ENCODE measurements around the gene ENHO. TPM values are rescaled to one million over a fixed set of nuclear protein-coding genes. Genes with fewer than 3 reads are reported as not detected.
A peak's percentile ranks its signal among the peaks of the same experiment; 100 is the strongest.
"Not testable (repeated sequence)": the region's sequence is repeated elsewhere in the genome, so short reads cannot be mapped to it uniquely, and the experiment has no call there.

ENHO gene
- total RNA-seq, 2 donors from 2014 or later: not detected

GRCh38 chr9:34498553-34498952, 24.2 kb downstream of the ENHO start:
- no peak for ATAC-seq (replicated peaks)
- Mint-ChIP-seq H3K9me3 (no peaks in the 10 kb centered on the region), H3K4me1 (peaks cover 15% of the 10 kb centered on the region), H3K4me3 (no peak overlapping the region), H3K27me3 (peaks cover 12% of the 10 kb centered on the region), H3K36me3 (ENCODE audit: low read depth) (no peaks in the 10 kb centered on the region), H3K27ac (no peak overlapping the region)

- Mint-ChIP-seq H3K4me1 (peaks cover 15% of the 10 kb centered on the region), H3K9me3 (no peaks in the 10 kb centered on the region), H3K36me3 (ENCODE audit: low read depth) (no peaks in the 10 kb centered on the region), H3K27me3 (peaks cover 25% of the 10 kb centered on the region), H3K27ac (no peak overlapping the region), H3K4me3 (no peak overlapping the region)
- no peak for ATAC-seq (replicated peaks)
Measured at GRCh38 chr9:34496149-34496712, 26.6 kb downstream of the ENHO start.

GRCh38 chr9:34493972-34494535, 28.7 kb downstream of the ENHO start:
- no peak overlapping the region for H3K27ac Mint-ChIP-seq
- H3K4me1 Mint-ChIP-seq: no peaks in the 10 kb centered on the region
- H3K36me3 Mint-ChIP-seq (ENCODE audit: low read depth): no peaks in the 10 kb centered on the region
- H3K4me3 Mint-ChIP-seq: no peak overlapping the region
- H3K9me3 Mint-ChIP-seq: no peaks in the 10 kb centered on the region
- ATAC-seq (replicated peaks): no peak
- peaks cover 23% of the 10 kb centered on the region for H3K27me3 Mint-ChIP-seq

GRCh38 chr9:34492051-34492450, 30.7 kb downstream of the ENHO start:
- no peak for ATAC-seq (replicated peaks)
- Mint-ChIP-seq H3K27me3 (peaks cover 30% of the 10 kb centered on the region), H3K36me3 (ENCODE audit: low read depth) (no peaks in the 10 kb centered on the region), H3K4me3 (no peak overlapping the region), H3K9me3 (no peaks in the 10 kb centered on the region), H3K4me1 (no peaks in the 10 kb centered on the region), H3K27ac (no peak overlapping the region)

GRCh38 chr9:34491596-34491995, 31.2 kb downstream of the ENHO start:
- no peaks in the 10 kb centered on the region for H3K9me3 Mint-ChIP-seq
- no peaks in the 10 kb centered on the region for H3K36me3 Mint-ChIP-seq (ENCODE audit: low read depth)
- no peak for ATAC-seq (replicated peaks)
- no peaks in the 10 kb centered on the region for H3K4me1 Mint-ChIP-seq
- H3K27me3 Mint-ChIP-seq: peaks cover 32% of the 10 kb centered on the region
- H3K27ac Mint-ChIP-seq: no peak overlapping the region
- no peak overlapping the region for H3K4me3 Mint-ChIP-seq

- Mint-ChIP-seq H3K27ac (no peak overlapping the region), H3K36me3 (ENCODE audit: low read depth) (no peaks in the 10 kb centered on the region), H3K4me1 (no peaks in the 10 kb centered on the region), H3K27me3 (peaks cover 34% of the 10 kb centered on the region), H3K4me3 (no peak overlapping the region), H3K9me3 (no peaks in the 10 kb centered on the region)
- peak; percentile 29 for ATAC-seq (replicated peaks)
Measured at GRCh38 chr9:34490760-34491159, 32.0 kb downstream of the ENHO start.

- no peak for ATAC-seq (replicated peaks)
- Mint-ChIP-seq H3K36me3 (ENCODE audit: low read depth) (no peaks in the 10 kb centered on the region), H3K4me1 (no peaks in the 10 kb centered on the region), H3K4me3 (no peak overlapping the region), H3K27me3 (peaks cover 34% of the 10 kb centered on the region), H3K9me3 (no peaks in the 10 kb centered on the region), H3K27ac (no peak overlapping the region)
Measured at GRCh38 chr9:34490360-34490759, 32.4 kb downstream of the ENHO start.

GRCh38 chr9:34486572-34486971, 36.2 kb downstream of the ENHO start:
- no peak overlapping the region for H3K4me3 Mint-ChIP-seq
- H3K27me3 Mint-ChIP-seq: peaks cover 28% of the 10 kb centered on the region
- H3K4me1 Mint-ChIP-seq: no peaks in the 10 kb centered on the region
- ATAC-seq (replicated peaks): peak; percentile 16
- no peak overlapping the region for H3K27ac Mint-ChIP-seq
- no peaks in the 10 kb centered on the region for H3K9me3 Mint-ChIP-seq
- H3K36me3 Mint-ChIP-seq (ENCODE audit: low read depth): no peaks in the 10 kb centered on the region

- Mint-ChIP-seq H3K4me3 (no peak overlapping the region), H3K36me3 (ENCODE audit: low read depth) (no peaks in the 10 kb centered on the region)
Measured at GRCh38 chr9:34485822-34486221, 37.0 kb downstream of the ENHO start.

GRCh38 chr9:34484678-34485077, 38.1 kb downstream of the ENHO start:
- Mint-ChIP-seq H3K4me3 (no peak overlapping the region), H3K27me3 (peaks cover 25% of the 10 kb centered on the region), H3K36me3 (ENCODE audit: low read depth) (no peaks in the 10 kb centered on the region), H3K27ac (no peak overlapping the region), H3K9me3 (no peaks in the 10 kb centered on the region), H3K4me1 (no peaks in the 10 kb centered on the region)
- no peak for ATAC-seq (replicated peaks)

More at GRCh38 chr9:34485822-34486221, 37.0 kb downstream of the ENHO start:
- no peaks in the 10 kb centered on the region for H3K9me3 Mint-ChIP-seq
- peaks cover 25% of the 10 kb centered on the region for H3K27me3 Mint-ChIP-seq
- peak; percentile 52 for ATAC-seq (replicated peaks)
- H3K27ac Mint-ChIP-seq: no peak overlapping the region
- H3K4me1 Mint-ChIP-seq: no peaks in the 10 kb centered on the region

- not testable (repeated sequence) for H3K4me3 Mint-ChIP-seq; H3K4me1 Mint-ChIP-seq; H3K27ac Mint-ChIP-seq; ATAC-seq (replicated peaks); H3K9me3 Mint-ChIP-seq; H3K36me3 Mint-ChIP-seq (ENCODE audit: low read depth)
- H3K27me3 Mint-ChIP-seq: peaks cover 15% of the 10 kb centered on the region
Measured at GRCh38 chr9:34482746-34483145, 40.0 kb downstream of the ENHO start.

- not testable (repeated sequence) for H3K4me1 Mint-ChIP-seq; ATAC-seq (replicated peaks); H3K4me3 Mint-ChIP-seq; H3K36me3 Mint-ChIP-seq (ENCODE audit: low read depth); H3K9me3 Mint-ChIP-seq; H3K27ac Mint-ChIP-seq
- peaks cover 11% of the 10 kb centered on the region for H3K27me3 Mint-ChIP-seq
Measured at GRCh38 chr9:34481620-34482019, 41.2 kb downstream of the ENHO start.

GRCh38 chr9:34479431-34479866, 43.3 kb downstream of the ENHO start:
- Mint-ChIP-seq H3K27me3 (peaks cover 10% of the 10 kb centered on the region), H3K27ac (no peak overlapping the region)

GRCh38 chr9:34477541-34477940, 45.2 kb downstream of the ENHO start:
- no peaks in the 10 kb centered on the region for H3K4me1 Mint-ChIP-seq
- no peaks in the 10 kb centered on the region for H3K9me3 Mint-ChIP-seq
- H3K4me3 Mint-ChIP-seq: no peak overlapping the region
- H3K27ac Mint-ChIP-seq: no peak overlapping the region
- ATAC-seq (replicated peaks): no peak
- no peaks in the 10 kb centered on the region for H3K36me3 Mint-ChIP-seq (ENCODE audit: low read depth)
- H3K27me3 Mint-ChIP-seq: peaks cover 10% of the 10 kb centered on the region

More at GRCh38 chr9:34479431-34479866, 43.3 kb downstream of the ENHO start:
- Mint-ChIP-seq H3K4me1 (no peaks in the 10 kb centered on the region), H3K36me3 (ENCODE audit: low read depth) (no peaks in the 10 kb centered on the region), H3K4me3 (no peak overlapping the region), H3K9me3 (no peaks in the 10 kb centered on the region)
- no peak for ATAC-seq (replicated peaks)

GRCh38 chr9:34475097-34475496, 47.7 kb downstream of the ENHO start:
- Mint-ChIP-seq H3K36me3 (ENCODE audit: low read depth) (no peaks in the 10 kb centered on the region), H3K27ac (no peak overlapping the region), H3K9me3 (no peaks in the 10 kb centered on the region), H3K4me3 (no peak overlapping the region), H3K4me1 (no peaks in the 10 kb centered on the region), H3K27me3 (peaks cover 7% of the 10 kb centered on the region)
- ATAC-seq (replicated peaks): no peak

All from activated T-helper 17 cell treated with anti-CD3 and anti-CD28 coated beads, Interleukin-2, amount 50 U/mL, for 72 hours (primary cell).